Stimulated activated CD4-positive, alpha-beta T cell treated with anti-CD3 and anti-CD28 coated beads, Interleukin-4, amount 100 ng/mL, for 24 hours (primary cell): ENCODE results near the gene MYRF.
A peak's percentile ranks its signal among the peaks of the same experiment; 100 is the strongest.

Source experiments
- DNase-seq: peaks from one replicate; pipeline ENCODE4 v3.0.0-alpha.2; 2020

Gene MYRF

DNA sequence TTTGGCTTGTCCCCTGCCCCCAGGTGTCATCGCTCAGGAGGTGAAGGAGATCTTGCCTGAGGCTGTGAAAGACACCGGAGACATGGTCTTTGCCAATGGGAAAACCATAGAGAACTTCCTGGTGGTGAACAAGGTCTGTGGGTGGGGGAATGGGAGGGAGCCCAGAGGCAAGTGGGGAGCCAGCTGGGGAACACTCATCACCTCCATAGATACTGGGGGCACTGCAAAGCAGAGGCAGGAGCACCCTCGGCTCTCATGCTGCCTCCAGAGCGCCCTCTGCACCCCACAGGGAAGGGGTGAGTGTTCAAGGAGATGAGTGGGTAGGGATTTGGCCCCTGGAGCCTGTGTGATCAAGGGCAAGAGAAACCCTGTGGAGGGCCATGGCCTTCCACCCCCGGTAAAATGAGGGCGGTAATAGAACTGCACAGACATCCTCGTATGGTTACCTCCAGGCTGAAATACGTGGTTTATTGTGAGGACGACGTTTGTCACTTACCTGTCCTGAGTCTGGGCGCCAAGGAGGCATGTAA is 26.0 kb downstream of the MYRF start:
- no peak for DNase-seq

DNA sequence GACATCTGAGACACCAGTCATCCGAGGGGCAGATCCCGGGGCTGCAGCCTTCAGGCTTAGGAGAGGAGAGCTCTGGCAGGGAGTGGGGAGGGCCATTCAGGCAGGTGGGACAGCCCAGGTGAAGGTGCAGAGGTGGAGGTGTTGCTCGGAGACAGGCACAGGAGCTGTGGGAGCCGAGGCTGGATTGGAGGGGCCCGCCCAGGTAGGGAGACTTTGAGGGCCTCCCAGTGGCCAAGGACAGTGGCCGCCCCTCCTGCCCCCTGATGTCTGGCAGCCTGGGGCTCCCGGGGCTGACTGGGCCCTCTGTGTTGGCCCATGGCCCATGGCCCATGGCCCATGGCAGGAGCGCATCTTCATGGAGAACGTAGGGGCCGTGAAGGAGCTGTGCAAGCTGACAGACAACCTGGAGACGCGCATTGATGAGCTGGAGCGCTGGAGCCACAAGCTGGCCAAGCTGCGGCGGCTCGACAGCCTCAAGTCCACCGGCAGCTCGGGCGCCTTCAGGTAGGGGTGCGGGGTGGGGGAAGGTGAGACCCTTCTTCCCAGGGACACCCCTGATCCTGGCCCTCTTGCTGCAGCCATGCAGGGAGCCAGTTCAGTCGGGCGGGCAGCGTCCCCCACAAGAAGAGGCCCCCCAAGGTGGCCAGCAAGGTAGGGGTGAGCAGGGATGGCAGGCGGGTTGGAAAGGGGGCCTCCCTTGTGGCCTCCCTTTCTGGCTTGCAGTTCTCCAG is 26.6 kb downstream of the MYRF start:
- no peak for DNase-seq

DNA sequence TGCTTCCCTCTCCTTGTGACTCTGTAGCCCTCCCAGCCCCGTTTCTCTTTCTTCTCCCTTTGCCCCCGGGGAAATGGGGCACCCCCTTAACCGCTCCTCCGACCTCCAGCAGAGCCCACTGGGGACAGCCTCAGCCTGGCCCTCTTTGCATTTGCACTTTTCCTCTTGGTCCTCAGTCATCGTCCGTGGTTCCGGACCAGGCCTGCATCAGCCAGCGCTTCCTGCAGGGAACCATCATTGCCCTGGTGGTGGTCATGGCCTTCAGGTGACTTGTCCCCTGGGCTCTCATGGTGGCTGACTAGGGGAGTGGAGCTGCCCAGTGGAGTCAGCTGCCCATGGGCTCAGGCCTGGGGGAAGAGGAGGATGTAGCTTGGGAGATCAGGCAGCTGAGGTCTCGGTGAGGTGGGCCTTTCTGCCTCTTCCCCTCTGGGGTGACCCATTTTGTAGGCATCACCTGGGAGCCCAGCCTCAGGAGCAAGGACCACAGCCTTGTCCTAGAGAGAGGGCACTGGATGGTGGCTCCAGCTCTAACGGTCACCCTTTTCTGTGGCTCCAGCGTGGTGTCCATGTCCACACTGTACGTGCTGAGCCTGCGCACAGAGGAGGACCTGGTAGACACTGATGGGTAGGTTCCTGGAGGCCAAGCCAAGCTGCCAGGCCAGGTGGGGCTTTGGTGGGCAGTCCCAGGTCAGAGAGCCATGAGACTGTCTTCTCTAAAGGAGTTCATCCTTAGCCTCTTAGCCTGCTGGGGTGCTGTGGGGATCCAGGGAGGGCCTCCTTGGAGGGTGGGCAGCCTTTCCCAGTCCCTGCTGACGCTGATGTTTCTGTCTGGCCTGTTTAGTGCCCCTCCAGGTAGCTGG is 27.5 kb downstream of the MYRF start:
- DNase-seq = no peak

DNA sequence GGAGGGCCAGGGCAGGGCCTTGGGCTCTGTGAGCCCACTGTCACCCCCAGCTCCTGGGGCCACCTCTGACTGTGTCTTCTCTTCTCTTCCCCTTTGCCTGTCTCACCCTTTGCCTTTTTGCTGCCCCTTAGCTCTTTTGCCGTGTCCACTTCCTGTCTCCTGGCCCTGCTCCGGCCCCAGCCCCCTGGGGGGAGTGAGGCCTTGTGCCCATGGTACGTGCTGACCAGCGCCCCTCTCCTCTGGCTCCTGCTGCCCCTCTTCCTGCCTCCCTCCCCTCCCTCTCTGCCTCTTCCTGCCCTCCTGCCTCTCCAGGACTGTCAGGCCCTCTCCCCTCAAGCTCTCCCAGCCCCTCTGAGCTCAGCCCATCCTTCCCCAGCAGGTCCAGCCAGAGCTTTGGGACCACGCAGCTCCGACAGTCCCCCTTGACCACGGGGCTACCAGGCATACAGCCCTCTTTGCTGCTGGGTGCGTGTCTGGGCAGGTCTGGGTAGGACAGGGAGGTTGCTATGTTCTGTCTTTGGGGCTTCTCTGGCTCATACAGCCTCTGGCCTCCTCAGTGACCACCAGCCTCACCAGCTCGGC is 28.2 kb downstream of the MYRF start:
- DNase-seq = no peak

DNA sequence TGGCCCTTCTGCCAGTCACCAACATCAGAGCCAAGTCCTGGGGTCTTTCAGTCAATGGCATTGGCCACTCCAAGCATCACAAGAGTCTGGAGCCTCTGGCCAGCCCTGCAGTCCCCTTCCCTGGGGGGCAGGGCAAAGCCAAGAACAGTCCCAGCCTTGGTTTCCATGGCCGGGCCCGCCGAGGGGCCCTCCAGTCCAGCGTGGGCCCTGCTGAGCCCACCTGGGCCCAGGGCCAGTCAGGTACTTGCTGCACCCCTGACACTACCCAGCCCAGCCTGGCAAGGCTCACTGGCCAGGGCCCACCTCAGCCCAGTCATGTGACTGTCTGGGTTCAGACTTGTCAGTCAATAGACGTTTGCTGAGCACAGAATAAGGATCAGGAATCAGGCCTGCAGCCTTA is 29.1 kb downstream of the MYRF start:
- DNase-seq = no peak

DNA sequence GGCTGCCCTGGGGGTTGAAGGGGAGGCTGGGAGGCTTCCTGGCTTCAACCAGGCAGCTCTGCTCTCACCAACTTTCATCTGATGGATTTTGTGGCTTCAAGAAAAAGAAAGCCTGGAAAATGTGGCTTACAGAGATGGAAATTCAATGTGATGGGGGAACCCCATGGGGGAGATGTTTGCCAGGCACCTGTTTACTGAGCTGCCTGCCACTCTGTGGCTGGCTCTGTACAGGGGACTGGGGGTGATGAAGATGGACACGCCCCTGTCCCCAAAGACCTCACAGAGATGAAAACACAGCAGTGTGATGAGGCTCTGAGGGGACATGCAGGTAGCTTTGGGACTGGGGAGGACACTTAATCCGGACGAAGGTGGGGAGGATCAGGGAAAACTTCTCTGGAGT is 29.9 kb downstream of the MYRF start:
- no peak for DNase-seq

DNA sequence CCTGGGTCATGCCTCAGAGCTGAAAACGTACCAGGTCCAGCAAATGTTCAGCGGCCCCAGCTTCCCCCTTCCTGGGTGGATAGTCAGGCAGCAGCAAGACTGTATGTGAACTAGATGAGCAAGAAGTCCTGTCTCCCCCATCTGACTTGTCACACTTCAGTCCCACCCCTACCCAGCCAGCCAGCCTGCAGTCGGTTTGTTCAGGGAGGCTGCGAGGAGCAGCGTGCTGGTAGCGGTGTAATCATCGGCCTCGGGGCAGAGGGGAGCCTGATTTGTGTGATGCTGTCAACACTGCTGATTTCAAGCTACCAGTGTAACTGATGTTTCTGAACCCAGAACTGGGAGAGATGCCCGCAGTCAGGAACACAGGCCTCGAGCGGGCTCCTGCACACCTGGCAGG is 30.4 kb downstream of the MYRF start:
- no peak for DNase-seq

DNA sequence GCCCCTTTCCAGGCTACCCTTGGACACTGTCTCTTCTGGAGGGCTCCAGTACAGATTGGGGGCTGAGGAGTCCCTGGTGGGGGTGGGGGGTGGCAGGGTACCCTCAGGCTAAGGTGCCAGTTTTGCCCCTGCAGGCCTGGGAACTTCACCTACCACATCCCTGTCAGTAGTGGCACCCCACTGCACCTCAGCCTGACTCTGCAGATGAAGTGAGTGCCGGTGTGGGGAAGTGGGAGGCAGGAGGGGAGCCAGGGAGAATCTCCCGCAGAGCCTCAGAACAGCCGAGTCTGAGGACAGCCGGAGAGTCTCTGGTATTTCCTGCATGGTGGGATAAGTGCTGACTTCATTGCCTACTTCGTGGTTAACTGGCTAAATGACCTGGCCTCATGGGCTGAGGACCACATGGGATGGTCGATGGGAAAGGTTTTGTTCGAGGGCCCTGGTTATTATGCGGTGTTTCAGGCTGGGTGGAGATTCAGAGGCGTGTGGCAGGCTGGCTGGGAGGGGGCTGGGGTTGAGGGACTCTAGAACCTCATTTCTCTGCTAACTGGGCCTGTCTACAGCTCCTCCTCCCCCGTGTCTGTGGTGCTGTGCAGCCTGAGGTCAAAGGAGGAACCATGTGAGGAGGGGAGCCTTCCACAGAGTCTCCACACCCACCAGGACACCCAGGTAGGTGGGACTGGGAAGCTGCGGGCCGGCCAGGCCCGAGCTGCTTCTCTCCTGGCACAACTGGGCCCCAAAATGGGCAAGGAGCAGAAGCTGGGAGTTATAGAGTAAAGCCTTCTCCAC is 31.5 kb downstream of the MYRF start:
- DNase-seq = no peak

DNA sequence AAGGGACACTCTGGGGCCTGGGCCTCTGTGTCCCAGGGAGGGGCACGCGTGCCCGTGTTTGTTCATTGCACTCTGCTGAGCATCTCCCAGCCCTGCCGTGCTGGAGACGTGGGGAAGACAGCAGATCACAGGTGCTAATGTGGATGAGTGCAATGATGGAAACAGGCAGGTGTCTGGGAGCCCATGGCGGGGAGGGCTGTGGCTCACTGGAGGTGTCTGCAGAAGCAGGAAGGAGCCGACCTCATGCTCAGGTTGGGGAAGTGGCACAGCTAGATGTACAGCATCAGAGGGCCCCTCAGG is 32.0 kb downstream of the MYRF start:
- DNase-seq = no peak

DNA sequence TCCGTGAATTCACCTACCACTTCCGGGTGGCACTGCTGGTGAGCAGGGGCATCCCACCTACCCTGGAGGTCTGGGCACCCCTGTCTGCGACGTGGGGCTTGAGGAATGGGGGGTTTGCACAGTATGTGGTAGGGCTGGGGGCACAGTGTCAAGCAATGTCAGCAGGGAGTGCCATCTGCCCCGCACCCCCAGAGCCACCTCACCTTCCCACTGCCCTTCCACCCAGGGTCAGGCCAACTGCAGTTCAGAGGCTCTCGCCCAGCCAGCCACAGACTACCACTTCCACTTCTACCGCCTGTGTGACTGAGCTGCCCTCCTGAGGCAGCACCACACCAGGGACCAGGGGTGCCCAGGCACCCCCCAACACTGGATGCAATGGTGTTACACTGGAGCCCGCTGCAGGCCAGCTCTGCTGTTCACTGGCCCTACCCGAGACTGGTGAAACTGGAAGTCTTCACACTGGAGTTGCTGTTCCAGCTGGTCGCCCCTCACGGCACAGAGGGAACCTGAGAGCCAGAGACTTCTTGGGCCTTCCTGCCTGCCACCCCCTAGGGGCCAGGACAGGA is 33.5 kb downstream of the MYRF start:
- DNase-seq = no peak

DNA sequence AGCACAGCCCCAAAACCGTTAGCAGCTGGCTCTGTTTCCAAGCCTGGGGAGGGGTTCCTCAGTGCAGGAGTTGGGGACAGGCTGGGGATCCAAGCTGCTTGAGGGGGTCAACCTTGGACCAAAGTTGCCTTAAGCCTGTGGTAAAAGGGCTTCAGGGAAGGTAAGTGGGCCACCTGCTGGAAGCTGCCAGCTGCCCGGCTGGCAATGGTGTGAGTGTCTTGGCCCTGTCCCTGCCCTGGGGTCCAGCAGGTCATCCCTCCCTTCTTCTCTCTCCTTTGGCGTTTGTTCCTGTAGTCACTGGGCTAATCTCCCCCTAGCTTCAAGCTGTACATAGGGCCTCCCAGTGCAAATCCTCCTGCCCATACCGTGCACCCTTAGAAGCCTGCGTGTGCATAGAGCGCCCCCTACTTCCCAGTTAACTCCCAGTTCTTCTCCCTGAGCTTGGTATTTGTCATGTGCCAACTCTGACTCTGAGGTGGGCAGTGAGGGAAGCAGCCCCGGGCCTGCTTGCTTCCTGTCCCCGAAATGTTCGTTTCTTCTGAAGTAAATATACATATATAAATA is 35.6 kb downstream of the MYRF start:
- no peak for DNase-seq

DNA sequence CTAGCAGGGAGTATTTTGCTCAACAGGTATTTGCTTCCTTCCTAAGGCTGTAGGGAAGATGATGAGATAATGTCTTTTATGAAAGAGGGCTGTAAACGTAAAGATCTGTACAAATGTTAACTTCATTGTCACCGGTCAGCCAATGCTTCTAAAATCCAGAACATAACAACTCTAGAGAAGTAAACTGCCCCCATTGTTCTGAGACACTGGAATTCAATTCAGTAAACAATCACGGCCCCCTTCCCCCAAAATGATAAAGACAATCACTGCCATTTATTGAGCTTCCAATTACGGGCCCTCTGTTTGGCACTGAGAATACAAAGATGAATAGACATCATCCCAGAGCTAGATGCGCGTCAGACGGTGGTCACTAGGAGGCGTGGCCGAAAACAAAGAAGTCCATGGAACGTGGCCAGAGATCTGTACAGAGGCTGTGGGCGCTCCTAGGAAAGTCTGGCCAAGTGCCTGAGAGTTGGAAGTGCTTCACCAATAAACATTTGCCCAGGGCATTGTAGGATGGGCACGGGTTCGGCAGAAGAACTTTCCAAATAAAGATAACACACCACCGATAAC is 39.4 kb downstream of the MYRF start:
- DNase-seq = peak; percentile 45

DNA sequence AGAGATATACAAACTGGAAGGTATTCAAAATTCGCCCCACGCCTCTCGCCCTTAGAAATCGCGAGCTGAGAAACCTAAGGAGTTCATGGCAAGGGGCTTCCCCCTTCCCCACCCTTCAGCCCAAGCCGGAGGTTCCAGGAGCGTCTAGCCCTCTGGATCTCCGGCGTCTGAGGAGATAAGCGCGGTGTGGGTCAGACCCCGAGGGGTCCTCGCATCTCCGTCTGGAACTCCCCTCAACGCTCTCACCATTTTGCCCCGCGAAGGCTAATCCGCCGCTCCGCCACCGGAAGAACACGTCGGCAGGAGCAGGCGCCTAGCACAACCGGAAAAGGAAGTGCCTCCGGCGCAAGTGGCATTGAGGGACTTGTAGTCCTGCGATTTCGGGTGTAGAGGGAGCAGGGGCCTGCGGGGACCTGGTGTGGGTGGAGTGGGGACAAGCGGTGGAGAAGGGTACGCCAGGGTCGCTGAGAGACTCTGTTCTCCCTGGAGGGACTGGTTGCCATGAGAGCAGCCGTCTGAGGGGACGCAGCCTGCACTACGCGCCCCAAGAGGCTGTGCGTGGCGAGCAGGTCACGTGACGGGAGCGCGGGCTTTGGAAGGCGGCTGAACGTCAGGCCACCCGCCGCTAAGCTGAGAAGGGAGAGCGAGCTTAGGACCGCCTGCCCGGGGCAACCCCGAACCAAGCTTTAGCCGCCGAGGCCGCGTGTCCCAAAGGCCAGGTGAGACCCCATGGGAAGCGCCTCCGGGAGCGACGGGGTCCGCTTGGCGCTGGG is 40.1 kb downstream of the MYRF start, which contains the start of the genes FEN1 and TMEM258:
FEN1 (plus strand) TSS at position 602 of the 773 bp plus-strand sequence. CDS start 2,451 bp downstream, outside the sequence.
TMEM258 (minus strand) TSS at position 290 of the 773 bp plus-strand sequence; CDS start at position 249, 41 bp downstream.
- peak; percentile 90 for DNase-seq

DNA sequence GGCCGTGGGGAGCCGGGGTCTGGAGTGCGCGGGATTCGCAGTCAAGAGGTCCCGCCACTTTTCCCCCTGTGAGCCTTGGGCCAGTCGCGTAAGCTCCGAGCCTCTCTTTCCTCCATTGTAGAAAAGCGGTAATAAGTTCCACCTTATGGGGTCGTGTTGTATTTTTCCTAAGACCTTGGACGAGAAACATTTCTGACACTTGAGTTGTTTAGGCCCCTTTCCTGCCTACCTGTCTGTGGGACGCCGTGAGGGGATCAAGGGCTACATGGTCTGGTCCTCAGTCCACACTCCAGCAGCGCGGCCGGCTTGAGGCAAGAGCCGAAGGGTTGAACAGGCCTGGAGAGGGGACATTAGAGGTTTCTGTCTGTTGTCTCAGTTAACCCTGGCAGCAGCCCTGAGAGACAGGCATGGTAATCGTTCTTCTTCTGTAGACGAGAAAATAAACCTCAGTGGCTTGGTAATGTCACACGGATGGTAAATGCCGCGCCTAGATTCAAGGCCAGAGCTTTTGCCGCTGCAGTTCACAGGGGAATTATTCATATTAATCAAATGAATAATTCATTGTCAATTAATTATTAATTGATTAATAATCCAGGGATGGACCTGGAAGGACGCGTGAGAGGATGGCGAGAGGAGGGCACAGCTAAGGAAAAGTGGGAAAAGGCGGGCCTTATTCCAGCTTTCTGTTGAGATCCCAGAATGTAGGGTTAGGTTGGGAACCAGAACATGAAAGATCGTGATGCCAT is 40.8 kb downstream of the MYRF start:
- DNase-seq = no peak

DNA sequence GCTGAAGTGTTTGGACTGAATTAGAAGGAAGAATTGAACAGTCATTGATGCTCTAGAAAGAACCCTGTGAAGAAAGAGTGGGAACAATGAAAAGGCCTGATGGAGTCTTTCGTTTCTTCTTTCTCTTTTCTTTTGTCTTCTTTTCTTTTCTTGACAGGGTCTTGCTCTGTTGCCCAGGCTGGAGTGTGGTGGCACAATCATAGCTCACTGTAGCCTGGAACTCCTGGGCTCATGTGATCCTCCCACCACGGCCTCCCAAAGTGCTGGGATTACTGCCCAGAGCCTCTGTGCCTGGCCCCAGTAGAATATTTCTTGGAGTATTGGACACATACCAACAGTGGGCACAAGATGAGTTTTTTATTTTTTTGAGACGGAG is 41.4 kb downstream of the MYRF start:
- DNase-seq = no peak

DNA sequence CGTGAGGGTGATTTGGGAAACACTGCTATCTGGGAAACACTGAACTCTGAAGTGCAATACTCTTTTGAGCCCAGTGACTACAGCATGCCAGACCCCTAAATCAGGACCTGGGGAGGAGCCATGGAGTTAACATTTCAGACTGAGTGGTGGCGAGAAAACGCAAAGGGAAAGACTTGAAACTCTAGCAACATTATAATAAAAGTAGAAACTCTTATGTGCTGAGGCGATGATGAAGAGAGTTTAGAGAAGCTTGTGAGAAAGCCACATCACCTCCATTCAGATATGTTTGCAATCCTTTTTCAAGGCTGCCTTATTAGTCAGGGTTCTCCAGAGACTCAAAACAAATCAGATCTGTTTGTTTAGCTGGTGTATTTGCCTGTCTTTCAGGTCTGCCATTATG is 42.1 kb downstream of the MYRF start:
- DNase-seq = no peak

DNA sequence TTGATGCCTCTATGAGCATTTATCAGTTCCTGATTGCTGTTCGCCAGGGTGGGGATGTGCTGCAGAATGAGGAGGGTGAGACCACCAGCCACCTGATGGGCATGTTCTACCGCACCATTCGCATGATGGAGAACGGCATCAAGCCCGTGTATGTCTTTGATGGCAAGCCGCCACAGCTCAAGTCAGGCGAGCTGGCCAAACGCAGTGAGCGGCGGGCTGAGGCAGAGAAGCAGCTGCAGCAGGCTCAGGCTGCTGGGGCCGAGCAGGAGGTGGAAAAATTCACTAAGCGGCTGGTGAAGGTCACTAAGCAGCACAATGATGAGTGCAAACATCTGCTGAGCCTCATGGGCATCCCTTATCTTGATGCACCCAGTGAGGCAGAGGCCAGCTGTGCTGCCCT is 43.0 kb downstream of the MYRF start:
- DNase-seq = no peak

DNA sequence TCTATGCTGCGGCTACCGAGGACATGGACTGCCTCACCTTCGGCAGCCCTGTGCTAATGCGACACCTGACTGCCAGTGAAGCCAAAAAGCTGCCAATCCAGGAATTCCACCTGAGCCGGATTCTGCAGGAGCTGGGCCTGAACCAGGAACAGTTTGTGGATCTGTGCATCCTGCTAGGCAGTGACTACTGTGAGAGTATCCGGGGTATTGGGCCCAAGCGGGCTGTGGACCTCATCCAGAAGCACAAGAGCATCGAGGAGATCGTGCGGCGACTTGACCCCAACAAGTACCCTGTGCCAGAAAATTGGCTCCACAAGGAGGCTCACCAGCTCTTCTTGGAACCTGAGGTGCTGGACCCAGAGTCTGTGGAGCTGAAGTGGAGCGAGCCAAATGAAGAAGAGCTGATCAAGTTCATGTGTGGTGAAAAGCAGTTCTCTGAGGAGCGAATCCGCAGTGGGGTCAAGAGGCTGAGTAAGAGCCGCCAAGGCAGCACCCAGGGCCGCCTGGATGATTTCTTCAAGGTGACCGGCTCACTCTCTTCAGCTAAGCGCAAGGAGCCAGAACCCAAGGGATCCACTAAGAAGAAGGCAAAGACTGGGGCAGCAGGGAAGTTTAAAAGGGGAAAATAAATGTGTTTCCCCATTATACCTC is 43.6 kb downstream of the MYRF start:
- DNase-seq = no peak

DNA sequence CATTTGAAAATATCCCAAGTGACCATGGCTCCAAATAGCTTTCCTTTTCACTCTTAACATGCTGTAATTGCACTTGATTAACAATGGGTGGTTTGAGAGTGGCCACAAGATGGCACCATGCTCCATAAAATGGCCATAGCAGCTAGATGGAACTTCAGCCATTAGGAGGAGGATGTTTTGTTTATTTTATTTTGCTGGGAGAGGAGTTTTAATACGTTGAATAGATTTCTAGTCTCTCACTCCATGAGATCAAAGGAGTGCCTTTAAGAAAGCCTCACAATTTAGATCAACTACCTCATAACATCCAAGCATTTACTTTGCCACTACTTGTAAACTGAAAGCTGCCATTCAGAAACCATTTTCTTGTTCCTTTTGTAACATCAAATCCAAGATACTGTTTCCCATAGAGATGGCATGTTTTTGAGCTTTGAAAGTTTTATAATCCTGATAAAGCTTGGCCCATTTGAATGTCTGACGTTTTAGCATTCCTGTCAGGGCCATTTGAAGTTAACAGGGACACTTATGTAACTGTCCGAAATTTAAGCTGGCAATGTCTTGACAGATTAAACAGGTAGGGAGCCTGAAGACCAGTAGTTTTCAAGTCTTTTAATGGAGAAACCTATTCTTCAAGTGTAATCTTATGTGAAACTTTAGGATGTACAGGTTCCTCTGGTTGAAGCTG is 45.0 kb downstream of the MYRF start:
- peak; percentile 74 for DNase-seq
